T follicular helper cell (primary cell): ENCODE results near the gene PEX11A.
"Not testable (repeated sequence)": the region's sequence is repeated elsewhere in the genome, so short reads cannot be mapped to it uniquely, and the experiment has no call there.

Experiments
- DNase-seq: peaks from one replicate; pipeline ENCODE4 v3.0.0-alpha.2; 2020; ENCODE audit warnings: low read depth
- total RNA-seq, 2 experiments: gene quantifications; one replicate each; lab custom pipeline; 2026; lab: John Stamatoyannopoulos, UW

The PEX11A gene, protein sequence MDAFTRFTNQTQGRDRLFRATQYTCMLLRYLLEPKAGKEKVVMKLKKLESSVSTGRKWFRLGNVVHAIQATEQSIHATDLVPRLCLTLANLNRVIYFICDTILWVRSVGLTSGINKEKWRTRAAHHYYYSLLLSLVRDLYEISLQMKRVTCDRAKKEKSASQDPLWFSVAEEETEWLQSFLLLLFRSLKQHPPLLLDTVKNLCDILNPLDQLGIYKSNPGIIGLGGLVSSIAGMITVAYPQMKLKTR
- total RNA-seq, result 2.1 to 5.0 reads per million in 2 experiments

DNA sequence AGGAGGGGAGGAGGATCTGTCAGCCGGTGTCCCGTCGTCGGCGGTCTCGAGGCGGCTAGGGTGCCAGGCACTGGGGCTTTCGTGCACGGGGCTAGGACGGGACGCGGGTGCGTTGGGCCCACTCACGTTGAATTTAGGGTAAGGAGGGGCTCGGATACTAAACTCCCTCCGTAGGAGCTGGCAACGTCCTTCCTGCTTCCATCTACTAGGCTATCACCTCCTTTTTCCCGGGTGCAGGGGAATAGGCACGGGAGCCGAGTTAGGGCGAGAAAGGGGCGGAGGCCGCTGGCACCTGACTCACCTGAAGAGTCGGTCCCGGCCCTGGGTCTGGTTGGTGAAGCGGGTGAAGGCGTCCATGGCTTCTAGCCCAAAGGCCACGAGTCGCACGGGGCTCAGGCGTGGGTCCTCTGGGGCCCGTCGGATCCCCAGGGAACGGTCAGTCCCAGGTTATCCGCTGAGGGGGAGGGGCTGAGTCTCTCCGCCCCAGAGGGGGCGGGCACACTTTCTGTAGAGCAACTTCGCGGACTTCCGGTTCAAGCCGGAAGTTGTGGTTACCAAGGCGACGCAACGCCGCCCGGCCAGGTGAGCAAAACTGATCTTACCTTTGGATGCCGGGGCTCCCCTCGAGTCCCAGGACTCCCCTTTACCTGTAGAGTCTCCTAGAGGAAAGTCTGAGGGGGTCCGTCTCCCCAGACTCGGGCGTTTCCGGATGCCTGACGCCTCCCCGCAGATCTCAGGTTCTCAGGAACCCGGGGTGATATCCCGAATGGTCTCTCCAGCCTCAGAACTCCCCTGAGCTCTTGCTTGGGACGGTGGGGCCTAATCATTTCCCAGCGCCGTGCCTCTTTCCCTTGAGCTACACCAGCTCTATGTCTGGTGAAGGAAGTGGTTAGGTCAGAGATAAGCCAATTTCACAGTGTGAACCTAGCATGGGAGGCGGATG is at the start of gene PEX11A, which contains the start of gene WDR93:
Gene PEX11A, minus strand, starts transcription at position 479 of the 943 bp plus-strand sequence. Its CDS starts 122 bp downstream, at position 357.
Gene WDR93, plus strand, starts transcription at position 536 of the 943 bp plus-strand sequence. CDS start 10,936 bp downstream, outside the sequence.
- DNase-seq, result peak; percentile 44

DNA sequence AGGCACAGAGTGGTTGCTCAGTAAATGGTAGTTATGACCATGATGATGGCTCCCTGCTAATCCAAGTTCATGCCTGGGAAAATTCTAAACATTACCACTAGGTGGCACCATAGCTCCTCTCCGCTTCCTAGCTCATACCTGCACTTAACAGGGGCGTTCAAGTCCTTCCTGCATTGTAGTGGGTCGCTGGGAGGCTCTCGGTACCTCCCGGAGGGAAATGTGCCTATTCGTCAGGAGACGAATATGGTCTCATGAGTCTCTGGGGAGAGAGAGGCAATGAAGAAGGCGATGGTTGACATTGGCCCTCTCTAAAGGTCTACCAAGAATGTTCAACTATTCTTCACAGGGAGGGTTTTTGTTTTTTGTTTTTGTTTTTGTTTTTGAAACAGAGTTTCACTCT is 49.6 kb upstream of the PEX11A start:
- DNase-seq, result peak; percentile 36

DNA sequence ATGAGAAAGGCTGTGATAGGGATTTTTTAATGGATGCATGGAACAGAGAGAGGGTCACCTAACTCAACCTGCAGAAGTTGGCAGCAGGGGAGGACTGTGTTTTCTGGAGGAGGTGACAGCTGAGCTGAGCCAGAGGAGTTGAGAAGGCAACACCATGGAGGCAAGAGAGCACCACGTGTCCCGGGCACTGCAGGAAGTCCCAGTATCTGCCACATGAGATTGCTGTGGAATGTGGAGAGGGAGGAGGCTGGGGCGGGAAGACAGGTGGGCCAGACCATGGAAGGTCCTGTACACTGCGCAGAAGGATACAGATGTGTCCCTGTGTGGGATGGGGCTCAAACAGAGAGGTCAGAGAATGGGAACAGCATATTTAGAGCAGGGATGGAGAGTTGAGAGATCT is 45.2 kb upstream of the PEX11A start:
- no peak for DNase-seq

DNA sequence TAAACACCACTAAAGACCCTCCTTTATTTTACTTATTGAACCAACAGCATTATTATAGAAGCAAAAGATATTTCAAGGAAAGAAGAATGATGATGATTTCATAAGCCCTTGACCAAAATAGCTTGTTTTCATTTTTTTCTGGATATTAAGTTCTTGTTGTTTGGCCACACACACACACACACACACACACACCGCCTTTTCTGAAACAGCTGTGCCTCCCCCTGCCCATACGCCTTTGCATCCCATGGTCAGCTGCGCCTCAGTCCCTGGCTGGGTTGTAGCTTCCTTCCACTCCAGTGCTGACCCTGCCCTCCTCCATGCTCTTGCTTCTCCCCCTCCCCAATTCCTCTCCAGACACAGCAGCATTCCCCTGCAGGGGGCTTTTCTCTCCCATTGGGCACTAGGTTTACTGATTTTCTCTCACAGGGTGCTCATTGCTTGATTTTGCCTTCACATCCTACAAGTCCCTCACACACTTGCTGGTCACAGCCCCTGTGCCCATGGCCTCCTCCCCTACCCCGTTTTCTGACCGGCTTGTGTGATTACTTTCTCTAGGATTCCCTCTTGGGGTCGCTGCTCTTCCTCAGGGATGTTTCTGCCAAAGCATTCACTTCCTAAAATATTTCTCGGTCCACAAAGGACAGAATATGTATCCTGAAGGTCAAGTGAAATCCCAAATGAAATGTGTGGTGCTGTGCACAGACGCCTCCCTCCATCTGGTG is 42.1 kb upstream of the PEX11A start:
- no peak for DNase-seq

DNA sequence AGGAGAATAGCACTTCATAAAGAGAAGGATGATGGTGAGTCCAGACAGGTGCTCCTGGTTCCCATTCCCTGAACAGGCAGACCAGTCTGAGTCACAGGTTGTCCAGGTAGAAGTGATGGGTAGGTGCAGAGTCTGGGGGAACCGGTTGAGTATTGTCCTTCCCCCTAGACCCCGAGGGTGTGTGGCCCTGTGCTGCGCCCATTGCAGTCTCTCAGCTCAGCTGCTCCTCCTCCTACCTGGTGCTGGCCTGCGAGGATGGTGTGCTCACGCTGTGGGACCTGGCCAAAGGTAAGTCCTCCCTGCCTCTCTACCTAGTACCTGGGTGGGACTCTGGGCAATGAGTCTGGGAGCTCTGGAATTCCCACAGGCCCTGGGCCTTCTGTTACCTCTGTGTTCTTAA is 40.7 kb upstream of the PEX11A start:
- DNase-seq, result no peak

DNA sequence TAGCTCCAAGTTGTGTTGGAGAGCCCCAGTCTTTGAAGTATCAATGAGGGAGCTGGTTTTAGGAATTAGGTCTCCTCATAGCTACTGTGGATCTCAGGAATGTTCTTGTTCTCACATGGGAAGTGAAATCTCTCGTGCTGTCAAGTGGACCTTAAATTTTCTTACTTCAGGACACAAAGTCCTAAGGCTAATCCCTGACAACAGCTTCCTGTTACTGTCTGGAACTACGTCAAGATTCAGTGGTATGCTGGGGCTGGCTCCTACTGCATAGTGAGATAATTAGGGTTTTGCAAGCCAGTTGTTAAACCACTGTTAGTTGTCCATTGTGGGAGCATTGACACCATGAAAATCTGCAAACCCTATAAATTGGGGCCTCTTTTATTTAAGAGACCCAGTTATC is 37.7 kb upstream of the PEX11A start:
- DNase-seq, result no peak

DNA sequence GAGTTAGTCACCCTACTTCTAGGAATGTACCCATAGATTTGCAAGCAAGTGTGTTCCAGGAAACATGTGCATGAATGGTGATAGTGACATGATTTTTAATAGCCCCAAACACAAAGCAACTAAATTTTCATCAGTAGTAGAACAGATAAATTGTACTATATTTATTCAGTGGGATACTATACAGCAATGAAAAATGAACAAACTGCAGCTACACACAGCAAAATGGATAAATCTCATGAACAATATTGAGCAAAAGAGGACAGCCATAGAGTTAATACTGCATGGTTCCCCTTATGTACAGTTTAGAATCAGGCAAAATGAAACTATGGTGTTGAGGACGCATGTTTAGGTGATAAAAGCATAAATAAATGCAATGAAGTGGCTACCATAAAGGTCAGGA is 34.5 kb upstream of the PEX11A start:
- DNase-seq, result no peak

DNA sequence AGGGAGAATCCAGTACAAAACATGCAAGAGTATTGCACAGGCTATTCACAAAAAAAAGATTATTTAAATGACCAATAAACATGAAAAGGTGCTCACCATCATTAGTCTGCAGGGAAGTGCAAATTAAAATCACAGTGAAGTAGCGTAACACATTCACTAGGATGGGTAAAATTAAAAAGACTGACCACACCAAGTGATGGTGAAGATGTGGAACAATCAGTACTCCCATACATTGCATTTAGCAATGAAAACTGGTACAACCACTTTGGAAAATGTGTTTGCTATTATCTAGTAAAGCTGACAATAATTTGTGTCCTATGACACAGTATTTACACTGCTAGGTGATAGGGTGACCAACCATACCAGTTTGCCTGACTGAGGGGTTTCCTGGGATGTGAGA is 34.1 kb upstream of the PEX11A start:
- DNase-seq, result no peak

DNA sequence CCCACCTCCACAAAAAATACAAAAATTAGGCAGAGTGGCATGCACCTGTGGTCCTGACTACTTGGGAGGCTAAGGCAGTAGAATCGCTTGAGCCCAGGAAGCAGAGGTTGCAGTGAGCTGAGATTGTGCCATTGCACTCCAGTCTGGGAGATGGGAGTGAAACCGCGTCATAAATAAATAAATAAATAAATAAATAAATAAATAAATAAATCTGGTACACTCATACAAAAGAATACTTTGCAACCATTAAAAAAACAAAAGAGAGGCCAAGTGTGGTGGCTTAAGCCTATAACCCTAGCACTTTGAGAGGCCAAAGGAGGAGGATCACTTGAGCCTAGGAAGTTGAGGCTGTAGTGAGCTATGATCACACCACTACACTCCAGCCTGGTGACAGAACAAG is 32.5 kb upstream of the PEX11A start:
- DNase-seq, result no peak

DNA sequence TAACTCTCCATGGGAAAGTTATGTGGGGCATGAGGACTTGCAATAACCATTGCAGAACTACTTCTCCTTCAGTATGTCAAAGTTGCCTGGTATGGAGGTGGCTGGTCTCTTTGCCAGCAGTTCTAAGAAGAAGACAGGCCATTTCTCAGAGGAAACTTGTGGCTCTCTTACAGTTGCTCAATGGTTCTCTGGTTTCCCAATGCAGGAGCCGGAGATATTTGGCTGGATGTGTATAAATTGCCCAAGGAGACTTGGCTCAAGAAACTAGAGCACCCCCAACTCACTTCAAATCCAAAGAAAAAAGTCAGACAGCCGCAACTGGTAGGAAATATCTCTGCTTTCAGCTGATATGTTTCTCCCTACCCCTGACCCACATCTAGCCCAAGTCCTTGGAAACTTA is 24.2 kb upstream of the PEX11A start:
- DNase-seq, result no peak

DNA sequence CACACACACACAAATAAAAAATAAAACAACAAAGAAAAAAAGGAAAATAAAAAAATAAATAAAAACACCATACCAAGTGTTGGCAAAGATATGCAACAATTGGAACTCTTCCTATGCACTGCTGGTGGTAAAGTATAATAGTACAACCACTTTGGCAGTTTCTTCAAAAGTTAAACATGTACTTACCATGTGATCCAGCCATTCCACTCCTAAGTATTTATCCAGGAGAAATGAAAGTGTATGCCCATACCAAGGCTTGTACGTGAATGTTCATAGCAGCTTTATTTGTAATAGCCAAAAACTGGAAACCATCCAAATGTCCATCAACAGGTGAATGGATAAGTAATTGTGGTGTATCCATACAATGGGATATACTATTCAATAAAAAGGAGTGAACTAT is 17.0 kb upstream of the PEX11A start:
- no peak for DNase-seq

DNA sequence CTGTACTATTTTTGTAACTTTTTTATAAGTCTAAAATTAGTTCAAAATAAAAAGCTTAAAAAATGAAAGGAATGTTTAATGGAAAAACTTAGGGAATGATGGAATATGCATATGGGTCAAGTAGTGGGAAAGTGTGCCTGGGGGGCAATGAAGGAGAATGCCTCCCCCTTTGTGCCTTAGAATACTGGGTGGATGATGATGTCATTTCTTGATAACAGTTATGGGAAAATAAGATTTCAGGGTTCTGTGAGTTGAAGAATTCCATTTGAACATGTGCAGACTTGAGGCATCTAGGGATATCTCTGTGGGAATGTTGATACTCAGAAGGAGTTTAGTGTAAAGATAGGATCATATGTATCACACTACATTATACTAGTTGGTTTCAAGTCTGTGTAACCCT is 13.9 kb upstream of the PEX11A start:
- DNase-seq, result no peak

DNA sequence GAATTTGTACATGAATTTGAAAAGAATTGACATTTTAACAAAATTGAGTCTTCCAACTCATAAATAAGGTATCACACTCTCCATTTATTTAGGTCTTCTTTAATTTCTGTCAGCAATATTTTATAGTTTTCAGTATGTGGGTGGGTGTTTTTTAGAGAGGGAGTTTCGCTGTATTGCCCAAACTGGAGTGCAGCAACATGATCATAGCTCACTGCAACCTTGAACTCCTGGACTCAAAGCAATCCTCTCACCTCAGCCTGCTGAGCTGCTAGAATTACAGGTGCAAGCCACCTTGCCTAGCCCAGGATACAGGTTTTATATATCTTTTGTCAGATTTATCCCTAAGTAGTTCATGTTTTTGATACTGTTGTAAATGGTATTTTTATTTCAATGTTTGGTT is 4.6 kb upstream of the PEX11A start:
- no peak for DNase-seq

DNA sequence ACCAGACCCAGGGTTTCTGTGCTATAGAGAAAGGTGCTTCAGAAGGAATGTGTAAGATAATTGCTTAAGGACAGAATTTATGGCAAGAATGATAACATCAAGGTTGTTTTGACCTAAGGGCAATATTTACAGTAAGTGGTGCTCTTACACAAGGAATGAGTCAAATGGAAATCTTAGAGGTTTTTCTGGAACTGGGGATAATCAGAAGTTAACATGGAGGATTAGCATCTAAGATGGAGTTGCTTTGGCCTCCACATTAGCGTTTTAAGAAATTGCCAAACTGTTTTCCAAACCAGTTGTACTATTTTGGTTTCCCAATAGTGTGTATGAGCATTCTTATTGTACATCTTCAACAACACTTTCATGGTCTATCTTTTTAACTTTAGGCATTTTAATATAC is 3.1 kb upstream of the PEX11A start:
- no peak for DNase-seq

DNA sequence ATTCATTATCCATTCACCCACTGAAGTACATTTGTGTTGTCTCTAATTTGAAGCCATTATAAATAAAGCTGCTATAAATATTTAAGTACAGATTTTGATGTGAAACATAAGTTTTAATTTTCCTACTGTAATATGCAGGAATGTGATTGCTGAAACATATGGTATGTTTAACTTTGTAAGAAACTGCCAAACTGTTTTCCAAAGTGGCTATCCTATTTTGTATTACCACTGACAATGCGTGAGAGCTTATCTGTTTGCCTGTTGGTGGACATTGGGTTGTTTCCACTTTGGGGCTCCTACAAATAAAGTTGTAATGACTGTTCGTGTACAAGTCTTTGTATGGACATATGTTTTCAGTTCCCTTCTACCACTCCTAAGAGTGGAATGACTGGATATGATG is 2.5 kb upstream of the PEX11A start:
- DNase-seq, result no peak

DNA sequence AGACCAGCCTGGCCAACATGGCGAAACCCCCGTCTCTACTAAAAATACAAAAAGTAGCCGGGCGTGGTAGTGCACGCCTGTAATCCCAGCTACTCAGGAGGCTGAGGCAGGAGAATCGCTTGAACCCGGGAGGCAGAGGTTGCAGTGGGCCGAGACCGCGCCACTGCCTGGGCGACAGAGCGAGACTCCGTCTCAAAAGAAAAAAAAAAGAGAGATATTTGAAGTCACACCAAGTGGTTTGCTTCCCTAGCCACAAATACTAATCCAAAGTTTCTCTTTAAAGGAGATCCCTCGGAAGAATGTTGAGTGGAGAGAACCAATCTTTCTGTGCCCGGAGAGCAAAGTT is 651 bp downstream of the PEX11A start:
- not testable (repeated sequence) for DNase-seq

DNA sequence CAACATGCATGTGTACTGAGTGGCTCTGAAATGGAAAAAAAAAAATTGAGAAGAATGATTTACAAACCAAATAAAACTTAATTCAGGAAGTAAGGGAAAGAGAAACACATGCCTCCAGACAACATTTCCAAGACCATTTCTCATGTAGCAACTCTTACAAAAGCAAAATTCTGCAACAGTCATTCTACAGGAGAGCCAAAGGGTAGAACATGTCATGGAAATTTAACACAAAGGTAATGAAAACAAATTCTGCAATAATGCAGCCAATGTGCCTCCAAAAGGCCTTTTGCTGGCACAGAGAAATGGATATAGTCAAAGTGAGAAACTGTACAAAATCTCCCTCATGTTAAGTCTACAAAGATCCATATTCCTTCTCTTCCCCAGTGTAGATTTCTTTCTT is 4.0 kb downstream of the PEX11A start:
- no peak for DNase-seq

DNA sequence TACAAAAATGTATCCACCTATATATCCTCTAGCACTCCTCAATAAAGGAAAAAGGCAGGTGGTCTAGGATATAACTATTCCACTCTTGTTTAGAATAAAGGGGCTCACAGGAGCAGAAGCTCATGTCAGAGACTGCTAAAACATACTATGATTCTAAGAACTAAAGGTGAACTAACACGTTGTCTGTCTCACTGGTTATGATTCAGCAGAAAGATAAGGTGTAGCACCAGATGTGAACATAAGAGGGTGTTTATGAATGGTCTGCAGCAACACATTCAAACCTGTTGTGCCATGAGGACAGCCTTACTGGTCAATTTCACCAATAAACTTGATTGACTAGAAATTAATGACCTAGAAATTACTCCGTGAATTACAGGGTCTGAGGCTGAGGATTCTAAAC is 4.6 kb downstream of the PEX11A start:
- no peak for DNase-seq

DNA sequence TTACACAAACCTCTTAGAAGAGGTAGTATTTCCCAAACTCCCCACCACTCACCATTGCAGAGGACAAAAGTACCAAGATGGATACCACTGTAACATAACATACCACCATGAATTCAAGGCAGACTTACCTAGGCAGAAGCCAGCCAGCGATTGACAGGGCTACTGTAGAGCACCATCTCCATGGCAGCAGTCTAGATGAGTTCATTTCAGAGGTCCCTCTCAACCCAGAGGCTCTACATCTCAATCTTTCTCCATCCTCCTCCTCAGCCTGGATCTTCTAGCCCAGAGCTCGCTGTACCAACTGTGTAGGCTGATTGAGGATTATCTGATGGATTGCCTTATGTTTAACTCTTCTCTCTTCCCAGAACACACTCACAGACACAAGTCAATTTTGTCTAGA is 9.4 kb downstream of the PEX11A start:
- no peak for DNase-seq

DNA sequence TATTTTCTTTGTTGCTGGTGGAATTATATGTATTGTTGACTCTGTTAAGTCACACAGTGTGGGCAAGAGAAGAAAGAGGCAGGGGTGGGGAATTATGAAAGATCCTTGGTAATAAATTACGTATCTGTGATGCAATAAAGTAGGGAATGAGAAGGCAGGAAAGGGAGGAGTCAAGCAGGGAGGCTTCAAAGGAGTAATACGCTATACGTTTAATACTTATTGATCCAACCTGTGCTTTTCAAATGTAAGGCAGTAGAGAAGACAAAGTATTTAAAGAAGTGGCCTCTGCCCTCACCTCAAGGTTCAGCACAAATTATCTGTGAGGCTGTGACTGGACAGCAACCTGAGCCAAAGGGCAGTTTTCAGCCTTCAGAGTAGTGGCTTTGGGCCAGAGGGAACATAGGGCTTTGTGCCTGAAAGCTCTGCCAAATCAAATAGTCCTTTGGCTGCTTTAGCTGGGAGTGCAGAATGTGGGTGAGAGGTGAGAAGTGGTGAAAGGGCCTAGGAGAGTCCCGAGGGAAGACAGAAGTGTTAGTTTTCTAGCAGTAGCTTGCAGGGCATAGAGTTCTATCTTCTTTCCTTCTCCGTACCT is 10.2 kb downstream of the PEX11A start:
- DNase-seq, result no peak

DNA sequence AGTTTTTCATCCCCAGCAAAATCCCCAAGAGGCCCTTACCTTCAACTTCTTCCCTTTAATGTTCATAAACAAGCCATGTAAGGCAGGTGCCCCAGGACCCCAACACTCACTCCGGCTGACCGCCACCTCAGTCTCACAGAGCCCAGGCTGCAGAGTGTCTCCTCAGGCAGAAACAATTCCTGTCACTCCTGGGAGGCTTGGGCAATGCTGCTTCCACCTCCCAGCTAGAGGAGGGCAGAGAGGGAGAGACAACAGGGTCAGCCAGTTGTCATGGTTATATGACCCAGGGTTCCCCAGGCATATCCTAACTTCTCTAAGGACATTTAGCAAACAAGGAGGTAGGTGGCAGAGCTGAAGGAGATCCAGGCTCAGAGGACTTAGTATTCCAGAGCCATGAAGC is 11.3 kb downstream of the PEX11A start, which contains the start of gene PLIN1:
Gene PLIN1, minus strand, starts transcription at position 156 of the 400 bp plus-strand sequence. CDS start 1,878 bp downstream, outside the sequence.
- no peak for DNase-seq

DNA sequence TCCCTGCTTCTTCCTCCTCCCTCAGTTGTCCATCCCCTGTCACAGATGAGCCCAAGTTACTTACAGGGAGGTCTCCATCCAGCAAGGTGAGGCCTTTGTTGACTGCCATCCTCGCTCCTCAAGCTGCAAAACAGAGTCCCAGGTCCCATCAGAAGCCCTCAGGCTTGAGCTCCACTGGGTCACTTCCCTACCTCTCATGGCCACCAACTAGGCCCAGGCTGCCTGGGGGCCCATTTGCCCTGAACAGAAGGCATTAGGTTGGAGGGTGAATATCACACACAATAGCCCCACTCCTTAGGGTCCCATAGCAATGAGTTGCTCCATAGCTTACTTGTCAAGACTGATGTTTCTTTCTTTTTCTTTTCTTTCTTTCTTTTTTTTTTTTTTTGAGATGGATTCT is 13.2 kb downstream of the PEX11A start:
- no peak for DNase-seq
